ENCODE data around the gene RAD18. TPM values are rescaled to one million over a fixed set of nuclear protein-coding genes. Genes with fewer than 3 reads are reported as not detected.
A peak's percentile ranks its signal among the peaks of the same experiment; 100 is the strongest.

Gene RAD18
- total RNA-seq, 2 donors from 2014 or later: 18.2 to 20.8 TPM

GRCh38 chr3:8885536-8886316, 77.5 kb downstream of the RAD18 start:
- H3K27ac Mint-ChIP-seq: no peak overlapping the region
- peaks cover 25% of the 10 kb centered on the region for H3K9me3 Mint-ChIP-seq
- H3K27me3 Mint-ChIP-seq (ENCODE audit: insufficient read depth): no peaks in the 10 kb centered on the region
- H3K4me1 ChIP-seq (ENCODE audit: control insufficient read depth, insufficient read depth, low read length): no peaks in the 10 kb centered on the region
- no peaks in the 10 kb centered on the region for H3K27me3 ChIP-seq (ENCODE audit: control insufficient read depth, insufficient read depth, low read length, poor library complexity, severe bottlenecking)
- H3K4me1 Mint-ChIP-seq: peaks cover 28% of the 10 kb centered on the region
- H3K27ac ChIP-seq (ENCODE audit: low read depth, low read length): no peak overlapping the region
- H3K4me3 Mint-ChIP-seq: no peak overlapping the region
- TF ChIP-seq, protein P1, sequence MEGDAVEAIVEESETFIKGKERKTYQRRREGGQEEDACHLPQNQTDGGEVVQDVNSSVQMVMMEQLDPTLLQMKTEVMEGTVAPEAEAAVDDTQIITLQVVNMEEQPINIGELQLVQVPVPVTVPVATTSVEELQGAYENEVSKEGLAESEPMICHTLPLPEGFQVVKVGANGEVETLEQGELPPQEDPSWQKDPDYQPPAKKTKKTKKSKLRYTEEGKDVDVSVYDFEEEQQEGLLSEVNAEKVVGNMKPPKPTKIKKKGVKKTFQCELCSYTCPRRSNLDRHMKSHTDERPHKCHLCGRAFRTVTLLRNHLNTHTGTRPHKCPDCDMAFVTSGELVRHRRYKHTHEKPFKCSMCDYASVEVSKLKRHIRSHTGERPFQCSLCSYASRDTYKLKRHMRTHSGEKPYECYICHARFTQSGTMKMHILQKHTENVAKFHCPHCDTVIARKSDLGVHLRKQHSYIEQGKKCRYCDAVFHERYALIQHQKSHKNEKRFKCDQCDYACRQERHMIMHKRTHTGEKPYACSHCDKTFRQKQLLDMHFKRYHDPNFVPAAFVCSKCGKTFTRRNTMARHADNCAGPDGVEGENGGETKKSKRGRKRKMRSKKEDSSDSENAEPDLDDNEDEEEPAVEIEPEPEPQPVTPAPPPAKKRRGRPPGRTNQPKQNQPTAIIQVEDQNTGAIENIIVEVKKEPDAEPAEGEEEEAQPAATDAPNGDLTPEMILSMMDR (conservative IDR thresholded peaks at IDR 0.05): no peak
- peaks cover 35% of the 10 kb centered on the region for H3K36me3 ChIP-seq (ENCODE audit: control insufficient read depth, insufficient read depth, low read length)
- no peak for DNase-seq
- H3K9me3 ChIP-seq (ENCODE audit: control insufficient read depth, low read length): peaks cover 37% of the 10 kb centered on the region
- H3K9ac ChIP-seq (ENCODE audit: extremely low read depth, low read length, poor library complexity, severe bottlenecking): no peak overlapping the region
- peaks cover 28% of the 10 kb centered on the region for H3K36me3 Mint-ChIP-seq (ENCODE audit: low read depth)
- H3K4me3 ChIP-seq (ENCODE audit: low read length): peak overlapping the region; percentile 54

- peaks cover 30% of the 10 kb centered on the region for H3K36me3 Mint-ChIP-seq (ENCODE audit: low read depth)
These were observed 78.5 kb downstream of the RAD18 start for GRCh38 chr3:8884630-8885290.

DNA sequence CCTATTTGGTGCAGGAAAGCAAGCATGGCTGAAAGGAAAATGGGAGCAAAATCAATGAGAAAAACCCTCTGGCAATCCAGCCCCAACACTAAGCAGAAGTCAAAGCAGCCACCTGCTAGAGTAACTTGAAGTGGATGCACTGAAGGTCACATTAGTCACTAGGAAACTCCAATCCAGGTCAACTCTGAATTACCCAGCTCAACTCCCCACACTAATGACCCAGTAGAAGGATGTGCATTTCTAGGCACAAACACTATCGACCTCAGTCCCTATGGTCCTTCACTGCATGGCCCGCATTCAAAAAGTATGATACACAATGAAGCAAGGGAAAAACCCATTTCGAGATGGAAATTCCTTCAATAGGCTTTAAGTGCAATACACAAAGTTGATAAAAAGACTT, 80.6 kb downstream of the RAD18 start:
- peaks cover 36% of the 10 kb centered on the region for H3K36me3 ChIP-seq (ENCODE audit: control insufficient read depth, insufficient read depth, low read length)
- no peak for DNase-seq
- TF ChIP-seq, protein P1 (conservative IDR thresholded peaks at IDR 0.05): no peak
- no peaks in the 10 kb centered on the region for H3K27me3 ChIP-seq (ENCODE audit: control insufficient read depth, insufficient read depth, low read length, poor library complexity, severe bottlenecking)
- peaks cover 38% of the 10 kb centered on the region for H3K4me1 Mint-ChIP-seq
- H3K9ac ChIP-seq (ENCODE audit: extremely low read depth, low read length, poor library complexity, severe bottlenecking): no peak overlapping the region
- H3K36me3 Mint-ChIP-seq (ENCODE audit: low read depth): peaks cover 33% of the 10 kb centered on the region
- peak overlapping the region; percentile 80 for H3K27ac Mint-ChIP-seq
- H3K27ac ChIP-seq (ENCODE audit: low read depth, low read length): no peak overlapping the region
- peaks cover 6% of the 10 kb centered on the region for H3K4me1 ChIP-seq (ENCODE audit: control insufficient read depth, insufficient read depth, low read length)
- peaks cover 37% of the 10 kb centered on the region for H3K9me3 ChIP-seq (ENCODE audit: control insufficient read depth, low read length)
- peak overlapping the region; percentile 54 for H3K4me3 ChIP-seq (ENCODE audit: low read length)
- H3K9me3 Mint-ChIP-seq: peaks cover 25% of the 10 kb centered on the region
- H3K4me3 Mint-ChIP-seq: no peak overlapping the region
- no peaks in the 10 kb centered on the region for H3K27me3 Mint-ChIP-seq (ENCODE audit: insufficient read depth)
- 90 to 93% methylated on average over 3 of the region's 3 CpGs for WGBS, 2 experiments (ENCODE audit: insufficient coverage in 1 of 2, insufficient read length in 1 of 2)

More at GRCh38 chr3:8884630-8885290, 78.5 kb downstream of the RAD18 start:
- Mint-ChIP-seq H3K27ac (no peak overlapping the region), H3K4me3 (no peak overlapping the region), H3K9me3 (peaks cover 25% of the 10 kb centered on the region), H3K4me1 (peaks cover 31% of the 10 kb centered on the region), H3K27me3 (ENCODE audit: insufficient read depth) (no peaks in the 10 kb centered on the region)
- Histone ChIP-seq H3K4me3 (ENCODE audit: low read length) (peak overlapping the region; percentile 54), H3K27ac (ENCODE audit: low read depth, low read length) (no peak overlapping the region), H3K9me3 (ENCODE audit: control insufficient read depth, low read length) (peaks cover 37% of the 10 kb centered on the region), H3K36me3 (ENCODE audit: control insufficient read depth, insufficient read depth, low read length) (peaks cover 40% of the 10 kb centered on the region), H3K9ac (ENCODE audit: extremely low read depth, low read length, poor library complexity, severe bottlenecking) (no peak overlapping the region), H3K27me3 (ENCODE audit: control insufficient read depth, insufficient read depth, low read length, poor library complexity, severe bottlenecking) (no peaks in the 10 kb centered on the region), H3K4me1 (ENCODE audit: control insufficient read depth, insufficient read depth, low read length) (no peaks in the 10 kb centered on the region)
- TF ChIP-seq, protein P1 (conservative IDR thresholded peaks at IDR 0.05): no peak
- 96 to 100% methylated on average over 1 of the region's 1 CpG for WGBS, 2 experiments (ENCODE audit: insufficient coverage in 1 of 2, insufficient read length in 1 of 2)
- DNase-seq: no peak
